HEK293 (cell line): ENCODE data around the gene TRIB2.

ENCODE experiments used
- CTCF ChIA-PET: fragments of 350-600 bp; formaldehyde crosslinking; extraction: SDS; loops from one replicate; lab custom pipeline; 2021; ENCODE audit warnings: antibody characterized with exemption; lab: Yijun Ruan, JAX
- POLR2A ChIA-PET: fragments of 300-600 bp; formaldehyde crosslinking; extraction: SDS; loops from one replicate; lab custom pipeline; 2020; ENCODE audit warnings: antibody characterized with exemption, inconsistent platforms; lab: Yijun Ruan, JAX
- H3K27ac ChIP-seq: fragments of 200-500 bp; sonication (Bioruptor generic); 2 replicates; pipeline ENCODE4 v1.5.1; 2014; ENCODE audit warnings: low read depth, low read length, control low read depth, inconsistent platforms; ENCODE audit errors: extremely low read depth
- H3K36me3 ChIP-seq, 2 experiments: fragments of 200-500 bp in 1 of 2; sonication (Bioruptor generic) in 1 of 2; 1 replicate in 1 of 2; 2 replicates in 1 of 2; pipeline ENCODE4 v1.5.1; 2014 to 2017; ENCODE audit warnings: inconsistent platforms in 2 of 2, low read length in 2 of 2; ENCODE audit not compliant: control insufficient read depth in 2 of 2, insufficient read depth in 1 of 2
- H3K4me1 ChIP-seq: fragments of 200-500 bp; sonication (Bioruptor generic); 2 replicates; pipeline ENCODE4 v1.5.1; 2014; ENCODE audit warnings: mild to moderate bottlenecking, low read length, inconsistent platforms; ENCODE audit not compliant: control insufficient read depth, insufficient read depth
- H3K4me3 ChIP-seq: 2 replicates; pipeline ENCODE4 v1.5.1; 2011; ENCODE audit warnings: low read depth, mild to moderate bottlenecking, control low read depth, low read length, moderate library complexity
- H3K9me3 ChIP-seq: fragments of 200-500 bp; sonication (Bioruptor generic); 2 replicates; pipeline ENCODE4 v1.5.1; 2014; ENCODE audit warnings: low read depth, low read length, inconsistent platforms; ENCODE audit not compliant: control insufficient read depth, insufficient read depth
- KLF10 ChIP-seq: fragments of 450-650 bp; IDR thresholded peaks from 2 replicates; pipeline ENCODE4 v1.5.1; 2018; ENCODE audit warnings: missing biosample characterization, mild to moderate bottlenecking, missing genetic modification characterization
- TSHZ1 ChIP-seq: fragments of 450-650 bp; formaldehyde crosslinking; IDR thresholded peaks from 2 replicates; pipeline ENCODE4 v1.5.1; 2016; ENCODE audit warnings: missing biosample characterization, missing genetic modification characterization, borderline replicate concordance
- ZBTB21 ChIP-seq: fragments of 450-650 bp; formaldehyde crosslinking; IDR thresholded peaks from 2 replicates; pipeline ENCODE4 v1.5.1; 2017; ENCODE audit warnings: missing biosample characterization, missing genetic modification characterization
- ZBTB44 ChIP-seq: fragments of 450-650 bp; IDR thresholded peaks from 2 replicates; pipeline ENCODE4 v1.5.1; 2018; ENCODE audit warnings: missing biosample characterization, mild to moderate bottlenecking, missing genetic modification characterization
- ZNF132 ChIP-seq: fragments of 450-650 bp; formaldehyde crosslinking; IDR thresholded peaks from 2 replicates; pipeline ENCODE4 v1.5.1; 2017; ENCODE audit warnings: missing biosample characterization, missing genetic modification characterization, borderline replicate concordance
- ZNF146 ChIP-seq: fragments of 450-650 bp; formaldehyde crosslinking; IDR thresholded peaks from 2 replicates; pipeline ENCODE4 v1.5.1; 2016; ENCODE audit warnings: missing biosample characterization, missing genetic modification characterization
- ZNF211 ChIP-seq: fragments of 450-650 bp; formaldehyde crosslinking; IDR thresholded peaks from 2 replicates; pipeline ENCODE4 v1.5.1; 2016; ENCODE audit warnings: low read depth, missing biosample characterization, missing genetic modification characterization
- ZNF223 ChIP-seq: fragments of 450-650 bp; formaldehyde crosslinking; IDR thresholded peaks from 2 replicates; pipeline ENCODE4 v1.5.1; 2016; ENCODE audit warnings: missing biosample characterization, missing genetic modification characterization
- ZNF324 ChIP-seq: fragments of 450-650 bp; formaldehyde crosslinking; IDR thresholded peaks from 2 replicates; pipeline ENCODE4 v1.5.1; 2016; ENCODE audit warnings: missing biosample characterization, missing genetic modification characterization
- ZNF366 ChIP-seq: fragments of 450-650 bp; formaldehyde crosslinking; conservative IDR thresholded peaks from 2 replicates; pipeline ENCODE4 v1.5.1; 2016; ENCODE audit warnings: missing biosample characterization, missing genetic modification characterization
- ZNF404 ChIP-seq: fragments of 450-650 bp; formaldehyde crosslinking; IDR thresholded peaks from 2 replicates; pipeline ENCODE4 v1.5.1; 2017; ENCODE audit warnings: missing biosample characterization, missing genetic modification characterization
- ZNF423 ChIP-seq: fragments of 450-650 bp; formaldehyde crosslinking; IDR thresholded peaks from 2 replicates; pipeline ENCODE4 v1.5.1; 2016; ENCODE audit warnings: missing biosample characterization, missing genetic modification characterization
- ZNF433 ChIP-seq: fragments of 450-650 bp; formaldehyde crosslinking; IDR thresholded peaks from 2 replicates; pipeline ENCODE4 v1.5.1; 2016; ENCODE audit warnings: missing biosample characterization, missing genetic modification characterization, low read depth
- ZNF521 ChIP-seq: fragments of 450-650 bp; formaldehyde crosslinking; IDR thresholded peaks from 2 replicates; pipeline ENCODE4 v1.5.1; 2017; ENCODE audit warnings: missing biosample characterization, mild to moderate bottlenecking, missing genetic modification characterization
- ZNF555 ChIP-seq: fragments of 450-650 bp; formaldehyde crosslinking; conservative IDR thresholded peaks from 2 replicates; pipeline ENCODE4 v1.5.1; 2017; ENCODE audit warnings: missing biosample characterization, mild to moderate bottlenecking, missing genetic modification characterization, inconsistent platforms
- ZNF600 ChIP-seq: fragments of 450-650 bp; formaldehyde crosslinking; IDR thresholded peaks from 2 replicates; pipeline ENCODE4 v1.5.1; 2016; ENCODE audit warnings: missing biosample characterization, missing genetic modification characterization
- ZNF701 ChIP-seq: fragments of 450-650 bp; formaldehyde crosslinking; IDR thresholded peaks from 2 replicates; pipeline ENCODE4 v1.5.1; 2016; ENCODE audit warnings: missing biosample characterization, missing genetic modification characterization
- TF ChIP-seq, protein P1 (sequence below): fragments of 450-650 bp; formaldehyde crosslinking; IDR thresholded peaks from 2 replicates; pipeline ENCODE4 v1.5.1; 2016; ENCODE audit warnings: missing biosample characterization, missing genetic modification characterization
- TF ChIP-seq, protein P2 (sequence below): fragments of 450-650 bp; formaldehyde crosslinking; IDR thresholded peaks from 2 replicates; pipeline ENCODE4 v1.5.1; 2017; ENCODE audit warnings: missing biosample characterization, missing genetic modification characterization
- TF ChIP-seq, protein P3 (sequence below): IDR thresholded peaks from 2 replicates; pipeline ENCODE4 v1.6.1; 2011; ENCODE audit warnings: mild to moderate bottlenecking, low read depth, low read length, borderline replicate concordance

TRIB2 gene

DNA sequence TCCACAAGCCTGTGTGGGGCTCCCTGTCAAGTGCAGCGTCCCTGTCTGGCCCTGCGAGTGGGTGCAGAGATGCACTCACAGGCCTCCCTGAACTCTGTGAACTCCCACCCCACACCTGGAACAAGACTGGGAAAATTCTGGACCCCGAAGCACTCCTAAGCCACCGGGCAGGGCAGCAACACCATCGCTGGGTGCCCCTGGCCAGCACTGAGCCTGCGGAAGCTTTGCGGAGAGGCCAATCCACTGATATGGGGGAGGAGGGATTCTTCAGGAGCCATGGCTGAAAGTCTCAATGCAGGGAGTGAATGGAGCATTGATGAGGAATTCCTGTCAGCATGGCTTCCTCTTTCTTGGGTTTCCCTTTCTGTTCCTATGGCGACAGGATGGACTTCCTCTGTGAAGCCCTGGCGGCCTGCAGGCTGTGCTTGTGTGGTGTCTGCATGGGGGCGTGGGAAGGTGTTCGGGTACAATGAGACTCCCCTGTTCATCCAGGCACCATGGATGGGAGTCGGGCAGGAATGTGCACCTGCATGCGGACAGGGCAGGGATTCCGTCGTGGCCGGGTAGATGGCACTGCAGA, 15.1 kb downstream of the TRIB2 start:
- H3K4me1 ChIP-seq, result no peaks in the 10 kb centered on the region
- POLR2A ChIA-PET, result no interaction called here
- H3K9me3 ChIP-seq, result no peaks in the 10 kb centered on the region
- TF ChIP-seq ZNF223 (no peak), ZNF211 (tag by site-specific recombination) (no peak), ZNF324 (tag by site-specific recombination) (no peak), ZNF146 (no peak), KLF10 (tag by site-specific recombination) (no peak), ZBTB44 (tag by site-specific recombination) (no peak), ZBTB21 (tag by site-specific recombination) (no peak), ZNF366 (tag by site-specific recombination) (no peak), ZNF701 (tag by site-specific recombination) (no peak), ZNF423 (tag by site-specific recombination) (no peak), ZNF555 (tag by site-specific recombination) (no peak), ZNF521 (no peak)
- TF ChIP-seq, protein P1, sequence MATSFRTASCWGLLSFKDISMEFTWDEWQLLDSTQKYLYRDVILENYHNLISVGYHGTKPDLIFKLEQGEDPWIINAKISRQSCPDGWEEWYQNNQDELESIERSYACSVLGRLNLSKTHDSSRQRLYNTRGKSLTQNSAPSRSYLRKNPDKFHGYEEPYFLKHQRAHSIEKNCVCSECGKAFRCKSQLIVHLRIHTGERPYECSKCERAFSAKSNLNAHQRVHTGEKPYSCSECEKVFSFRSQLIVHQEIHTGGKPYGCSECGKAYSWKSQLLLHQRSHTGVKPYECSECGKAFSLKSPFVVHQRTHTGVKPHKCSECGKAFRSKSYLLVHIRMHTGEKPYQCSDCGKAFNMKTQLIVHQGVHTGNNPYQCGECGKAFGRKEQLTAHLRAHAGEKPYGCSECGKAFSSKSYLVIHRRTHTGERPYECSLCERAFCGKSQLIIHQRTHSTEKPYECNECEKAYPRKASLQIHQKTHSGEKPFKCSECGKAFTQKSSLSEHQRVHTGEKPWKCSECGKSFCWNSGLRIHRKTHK, result no peak
- H3K27ac ChIP-seq, result no peak overlapping the region
- CTCF ChIA-PET, result no interaction called here
- no peak overlapping the region for H3K4me3 ChIP-seq
- H3K36me3 ChIP-seq, result peaks cover 12 to 84% of the 10 kb centered on the region in 2 experiments

- CTCF ChIA-PET, result interaction anchor here (0.8 to 2.0 kb wide), 2 partner anchors 199 to 274 kb away, joined by 3 to 5 read pairs; no protein-coding TSS in a partner anchor
- TF ChIP-seq, protein P2, sequence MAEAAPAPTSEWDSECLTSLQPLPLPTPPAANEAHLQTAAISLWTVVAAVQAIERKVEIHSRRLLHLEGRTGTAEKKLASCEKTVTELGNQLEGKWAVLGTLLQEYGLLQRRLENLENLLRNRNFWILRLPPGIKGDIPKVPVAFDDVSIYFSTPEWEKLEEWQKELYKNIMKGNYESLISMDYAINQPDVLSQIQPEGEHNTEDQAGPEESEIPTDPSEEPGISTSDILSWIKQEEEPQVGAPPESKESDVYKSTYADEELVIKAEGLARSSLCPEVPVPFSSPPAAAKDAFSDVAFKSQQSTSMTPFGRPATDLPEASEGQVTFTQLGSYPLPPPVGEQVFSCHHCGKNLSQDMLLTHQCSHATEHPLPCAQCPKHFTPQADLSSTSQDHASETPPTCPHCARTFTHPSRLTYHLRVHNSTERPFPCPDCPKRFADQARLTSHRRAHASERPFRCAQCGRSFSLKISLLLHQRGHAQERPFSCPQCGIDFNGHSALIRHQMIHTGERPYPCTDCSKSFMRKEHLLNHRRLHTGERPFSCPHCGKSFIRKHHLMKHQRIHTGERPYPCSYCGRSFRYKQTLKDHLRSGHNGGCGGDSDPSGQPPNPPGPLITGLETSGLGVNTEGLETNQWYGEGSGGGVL (tag by site-specific recombination), result no peak
- TF ChIP-seq ZNF404 (tag by site-specific recombination) (no peak), TSHZ1 (tag by site-specific recombination) (no peak), ZNF433 (tag by site-specific recombination) (no peak), ZNF132 (tag by site-specific recombination) (no peak), ZNF600 (no peak)
- TF ChIP-seq, protein P3, sequence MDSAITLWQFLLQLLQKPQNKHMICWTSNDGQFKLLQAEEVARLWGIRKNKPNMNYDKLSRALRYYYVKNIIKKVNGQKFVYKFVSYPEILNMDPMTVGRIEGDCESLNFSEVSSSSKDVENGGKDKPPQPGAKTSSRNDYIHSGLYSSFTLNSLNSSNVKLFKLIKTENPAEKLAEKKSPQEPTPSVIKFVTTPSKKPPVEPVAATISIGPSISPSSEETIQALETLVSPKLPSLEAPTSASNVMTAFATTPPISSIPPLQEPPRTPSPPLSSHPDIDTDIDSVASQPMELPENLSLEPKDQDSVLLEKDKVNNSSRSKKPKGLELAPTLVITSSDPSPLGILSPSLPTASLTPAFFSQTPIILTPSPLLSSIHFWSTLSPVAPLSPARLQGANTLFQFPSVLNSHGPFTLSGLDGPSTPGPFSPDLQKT, result no peak
- H3K4me3 ChIP-seq, result no peak overlapping the region
- H3K36me3 ChIP-seq, result peaks cover 12 to 84% of the 10 kb centered on the region in 2 experiments
- H3K9me3 ChIP-seq, result no peaks in the 10 kb centered on the region
- POLR2A ChIA-PET, result interaction anchor here (0.6 to 1.6 kb wide), 2 partner anchors 9 to 47 kb away, joined by 4 to 9 read pairs; no protein-coding TSS in a partner anchor
- no peaks in the 10 kb centered on the region for H3K4me1 ChIP-seq
- no peak overlapping the region for H3K27ac ChIP-seq
Observed at GRCh38 chr2:12732651-12733050, 15.9 kb downstream of the TRIB2 start.
